Adrenal gland (tissue), 12 donors: ENCODE measurements around the gene HLA-DQA2. TPM values are rescaled to one million over a fixed set of nuclear protein-coding genes. Genes with fewer than 3 reads are reported as not detected.
"Not testable (repeated sequence)": the region's sequence is repeated elsewhere in the genome, so short reads cannot be mapped to it uniquely, and the experiment has no call there.

Experiments
- DNase-seq, 7 donors: peaks; one replicate each; pipeline ENCODE4 v3.0.0-alpha.2; 2019 to 2020
- H3K27ac ChIP-seq, 5 donors: fragments of 200-600 bp; sonication (generic) in 4 of 5; 1 replicate in 3 of 5; 2 replicates in 2 of 5; pipeline versions ENCODE4 v1.5.1 to v1.8.0; 2016 to 2020; ENCODE audit warnings: mild to moderate bottlenecking in 1 of 5
- H3K27me3 ChIP-seq: fragments of 200-600 bp; 2 replicates; pipeline ENCODE4 v1.8.0; 2021
- H3K36me3 ChIP-seq, 2 donors: fragments of 200-600 bp; replicated peaks in 1 of 2; 1 replicate in 1 of 2; 2 replicates in 1 of 2; pipeline versions ENCODE4 v1.5.1 to v1.8.0; 2018 to 2022
- H3K4me1 ChIP-seq, 2 donors: fragments of 200-600 bp; replicated peaks in 1 of 2; 1 replicate in 1 of 2; 2 replicates in 1 of 2; pipeline versions ENCODE4 v1.5.1 to v1.8.0; 2018 to 2021
- H3K4me3 ChIP-seq, 4 donors: fragments of 200-600 bp; sonication (generic) in 3 of 4; one replicate each; pipeline ENCODE4 v1.5.1; 2016 to 2018
- H3K9me3 ChIP-seq, 3 donors: fragments of 200-600 bp; sonication (generic) in 1 of 3; replicated peaks in 1 of 3; 1 replicate in 2 of 3; 2 replicates in 1 of 3; pipeline versions ENCODE4 v1.5.1 to v1.8.0; 2016 to 2021
- CTCF ChIP-seq, 6 experiments: fragments of 450-650 bp in 4 of 6; fragments of 200-600 bp in 2 of 6; sonication (generic) in 1 of 6; IDR thresholded peaks; 1 replicate in 5 of 6; 2 replicates in 1 of 6; pipeline versions ENCODE4 v1.5.1 to v1.8.0; 2016 to 2021; ENCODE audit warnings: antibody characterized with exemption in 6 of 6, mild to moderate bottlenecking in 2 of 6, moderate library complexity in 1 of 6
- POLR2A ChIP-seq, 2 donors: fragments of 450-650 bp; IDR thresholded peaks; one replicate each; pipeline ENCODE4 v1.6.1; 2017; ENCODE audit warnings: antibody characterized with exemption in 2 of 2, mild to moderate bottlenecking in 2 of 2, moderate library complexity in 1 of 2
- WGBS, 4 donors: extraction: QIAGEN DNeasy Blood & Tissue Kit in 2 of 4; methylation state at CpG; one replicate each; pipeline versions ENCODE4 v1.1.5 to v1.1.7; 2013 to 2017; 5-methylcytosine and 5-hydroxymethylcytosine counted together
- intact Hi-C, 2 donors: fragments of 100-400 bp; cut with DNase I; formaldehyde crosslinking; loops; one replicate each; pipeline versions ENCODE4 v1.14.1 to v1.15.0; 2022 to 2023
- polyA plus RNA-seq, 3 donors: library from polyadenylated mRNA; stranded (reverse); fragments of 200-250 nt in 2 of 3; fragments of 350-450 nt in 1 of 3; fragmentation: Illumina TruSeq in 1 of 3; extraction: RNeasy Lipid Tissue Mini Kit (QIAGEN cat#74804) in 1 of 3; gene quantifications; one replicate each; pipeline ENCODE4 v1.2.3, GENCODE V29; 2013 to 2014
- total RNA-seq, 9 donors: library from RNA; depleted of rRNA in 4 of 9; stranded (reverse); fragments of >200 nt in 4 of 9; fragments of 120-200 nt in 1 of 9; fragmentation: NEBNext Ultra II Directional in 1 of 9; extraction: Animal tissue kit (Norgen Biotek cat#: 25700) in 1 of 9; gene quantifications; one replicate each; pipeline versions ENCODE4 v1.1.0 to v1.2.4, GENCODE V29; 2013 to 2023
- donor health status: healthy with polysubstance abuse.
- donor health status: Bipolar disorder and iron deficiency.
- donor health status: DM: yes; HTN: yes; CAD: no.
- donor health status: DM: no; HTN: no; CAD: no.
- donor health status: DM: no; HTN: no; CAD: no.
- donor health status: DM: yes; HTN: yes; CAD: no.

The HLA-DQA2 gene
- total and polyA plus RNA-seq, 12 donors, result 0.47 to 17.8 (median 3.0) TPM; not detected in 3

- WGBS, 4 donors, result 38 to 47% (median 43%) methylated on average over 5 of the region's 5 CpGs
- TF ChIP-seq POLR2A (IDR thresholded peaks at IDR 0.05) (no peak), CTCF (IDR thresholded peaks at IDR 0.05) (no peak)
- intact Hi-C loops, result loop anchor here in 1 of 2 donors (5.0 kb wide), 1 partner anchor 102 kb away; no protein-coding TSS in a partner anchor
- Histone ChIP-seq H3K36me3 (no peaks in the 10 kb centered on the region), H3K27ac (no peak overlapping the region), H3K27me3 (peaks cover 4% of the 10 kb centered on the region), H3K4me1 (no peaks in the 10 kb centered on the region), H3K9me3 (no peaks in the 10 kb centered on the region), H3K4me3 (no peak overlapping the region)
- no peak for DNase-seq
Measured at GRCh38 chr6:32744776-32745175, 3.6 kb downstream of the HLA-DQA2 start.

- H3K4me3 ChIP-seq, H3K4me1 ChIP-seq, H3K36me3 ChIP-seq, H3K27me3 ChIP-seq, H3K9me3 ChIP-seq, H3K27ac ChIP-seq, DNase-seq: not testable (repeated sequence)
- intact Hi-C loops, result loop anchor here in 1 of 2 donors (5.0 kb wide), 1 partner anchor 103 kb away; no protein-coding TSS in a partner anchor
- 30 to 68% (median 49%) methylated on average over 1 of the region's 1 CpG for WGBS, 4 donors
Measured at GRCh38 chr6:32745649-32746048, 4.5 kb downstream of the HLA-DQA2 start.

GRCh38 chr6:32752580-32752979 lies 11.4 kb downstream of the HLA-DQA2 start:
- 41 to 61% (median 50%) methylated on average over 8 of the region's 8 CpGs for WGBS, 4 donors
- Histone ChIP-seq H3K36me3 (no peaks in the 10 kb centered on the region), H3K4me1 (no peaks in the 10 kb centered on the region), H3K27me3 (peaks cover 4% of the 10 kb centered on the region), H3K9me3 (no peaks in the 10 kb centered on the region), H3K27ac (no peak overlapping the region), H3K4me3 (no peak overlapping the region)
- intact Hi-C loops, result no loop called here
- no peak for TF ChIP-seq CTCF (IDR thresholded peaks at IDR 0.05)
- TF ChIP-seq POLR2A (IDR thresholded peaks at IDR 0.05), result no peak
- DNase-seq, result no peak

DNA sequence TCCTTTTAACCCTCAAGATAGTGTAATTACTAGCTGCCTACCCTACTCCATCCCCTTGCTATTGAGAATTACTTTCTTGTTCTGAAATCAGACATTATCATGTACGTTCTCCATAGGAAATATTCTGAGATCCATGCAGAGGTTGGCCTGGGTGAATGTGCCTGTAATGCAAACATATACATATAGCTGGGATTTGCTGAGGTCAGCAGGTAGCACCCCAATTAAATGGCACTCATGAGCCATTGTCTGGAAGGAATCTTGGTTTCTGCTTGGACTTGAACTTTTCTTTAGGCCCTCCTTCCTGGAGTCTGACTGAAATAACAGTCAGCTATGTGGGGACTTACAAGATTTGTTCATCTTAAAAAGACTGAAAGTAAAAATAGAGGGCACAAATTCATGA lies 18.5 kb downstream of the HLA-DQA2 start:
- H3K27ac ChIP-seq, result no peak overlapping the region
- no peaks in the 10 kb centered on the region for H3K36me3 ChIP-seq
- intact Hi-C loops, result loop anchor here in 1 of 2 donors (2.0 kb wide), 1 partner anchor 95 kb away; no protein-coding TSS in a partner anchor
- no peaks in the 10 kb centered on the region for H3K9me3 ChIP-seq
- WGBS, 4 donors, result 47 to 83% (median 78%) methylated on average over 1 of the region's 1 CpG
- H3K4me3 ChIP-seq, result no peak overlapping the region
- TF ChIP-seq CTCF (IDR thresholded peaks at IDR 0.05) (no peak), POLR2A (IDR thresholded peaks at IDR 0.05) (no peak)
- peaks cover 7% of the 10 kb centered on the region for H3K27me3 ChIP-seq
- H3K4me1 ChIP-seq, result no peaks in the 10 kb centered on the region
- DNase-seq, result no peak

GRCh38 chr6:32761072-32761471 lies 19.9 kb downstream of the HLA-DQA2 start:
- TF ChIP-seq POLR2A (IDR thresholded peaks at IDR 0.05), result no peak
- no peak for TF ChIP-seq CTCF (IDR thresholded peaks at IDR 0.05)
- WGBS, 4 donors, result 72 to 88% (median 78%) methylated on average over 16 of the region's 16 CpGs
- Histone ChIP-seq H3K27ac (no peak overlapping the region), H3K9me3 (no peaks in the 10 kb centered on the region), H3K27me3 (peaks cover 9% of the 10 kb centered on the region), H3K4me3 (no peak overlapping the region), H3K36me3 (no peaks in the 10 kb centered on the region), H3K4me1 (no peaks in the 10 kb centered on the region)
- no peak for DNase-seq
- intact Hi-C loops, result loop anchor here in 1 of 2 donors (2.0 kb wide), 1 partner anchor 96 kb away; no protein-coding TSS in a partner anchor
